NCI-H69 (cell line): Measurements from ENCODE around the gene CCDC17.

Experiments
- DNase-seq: peaks from one replicate; lab custom pipeline; 2025; lab: John Stamatoyannopoulos, UW

Gene CCDC17

DNA sequence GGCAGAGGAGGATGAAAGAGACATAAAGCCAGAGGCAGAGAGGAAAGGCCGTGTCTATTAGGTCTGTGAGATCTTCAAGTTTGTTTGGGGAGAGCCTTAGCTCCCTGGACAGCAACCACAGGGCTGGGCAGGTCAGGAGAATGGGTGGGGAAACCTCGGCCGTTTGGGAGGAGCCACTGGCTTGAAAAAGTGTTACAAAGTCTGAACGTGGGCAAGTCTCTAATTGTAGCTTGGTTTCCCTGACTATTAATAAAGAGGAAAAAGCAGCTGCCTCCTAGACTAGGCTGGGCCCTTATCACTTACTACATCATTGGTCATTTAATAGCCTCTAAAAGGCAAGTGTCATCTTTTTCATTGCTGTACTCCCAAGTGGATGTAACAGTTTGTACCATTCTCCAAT is at the start of gene CCDC17:
TSS of gene CCDC17 (minus strand) at position 83 of the 400 bp plus-strand sequence. CDS start 145 bp downstream, outside the sequence.
- DNase-seq, result no peak

DNA sequence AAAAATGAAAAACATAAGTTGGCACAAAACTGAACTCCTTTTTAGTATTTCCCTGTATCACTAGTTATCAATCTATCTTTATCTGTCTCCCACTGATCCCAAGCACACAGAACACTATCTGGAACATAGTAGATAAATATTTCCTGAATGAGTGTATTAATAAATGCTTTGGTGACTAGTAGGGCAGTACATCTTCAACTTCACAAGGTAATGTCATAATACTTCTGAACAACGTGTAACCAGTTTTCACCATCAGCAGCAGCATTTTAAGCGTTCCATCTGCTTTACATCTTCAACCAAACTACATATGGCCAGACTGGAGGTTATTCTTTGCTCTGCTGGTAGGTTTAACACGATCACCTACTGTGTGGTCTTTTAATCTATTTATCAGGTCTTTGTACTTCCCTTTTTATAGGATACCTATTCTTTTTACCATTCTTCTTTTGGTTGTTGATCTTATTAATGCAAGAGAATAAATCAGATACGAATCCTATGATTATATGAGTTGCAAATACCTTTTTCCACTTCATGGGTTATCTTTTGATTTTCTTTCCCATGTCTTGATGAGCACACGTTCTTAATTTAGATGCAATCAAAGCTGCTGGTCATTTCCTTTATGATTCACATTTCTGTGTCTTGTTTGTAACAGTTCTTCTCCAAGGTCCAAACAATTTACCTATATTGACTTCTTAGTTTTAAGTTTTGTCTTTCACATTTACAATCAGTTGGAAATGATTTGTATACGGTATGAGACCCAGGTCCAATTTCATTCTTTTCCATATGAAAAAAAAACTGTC is 46.2 kb upstream of the CCDC17 start:
- no peak for DNase-seq

DNA sequence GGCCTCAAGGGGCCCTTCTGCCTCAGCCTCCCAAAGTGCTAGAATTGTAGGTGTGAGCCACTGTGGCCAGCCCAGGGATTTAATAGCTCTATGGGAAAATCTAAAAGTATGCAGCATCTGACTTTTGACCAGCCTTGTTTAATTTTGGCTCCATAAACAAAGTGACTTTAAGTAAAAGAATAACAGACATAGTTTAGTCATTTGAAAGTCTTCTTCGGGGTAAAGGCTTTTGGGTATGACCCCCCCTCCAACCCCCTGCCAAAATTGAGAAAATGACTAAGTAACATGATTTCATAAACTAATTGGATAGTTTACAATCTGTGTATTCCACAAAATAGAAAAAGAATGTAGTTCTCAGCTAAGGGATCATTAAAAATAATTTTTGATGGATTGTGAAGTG is 45.5 kb upstream of the CCDC17 start:
- no peak for DNase-seq

DNA sequence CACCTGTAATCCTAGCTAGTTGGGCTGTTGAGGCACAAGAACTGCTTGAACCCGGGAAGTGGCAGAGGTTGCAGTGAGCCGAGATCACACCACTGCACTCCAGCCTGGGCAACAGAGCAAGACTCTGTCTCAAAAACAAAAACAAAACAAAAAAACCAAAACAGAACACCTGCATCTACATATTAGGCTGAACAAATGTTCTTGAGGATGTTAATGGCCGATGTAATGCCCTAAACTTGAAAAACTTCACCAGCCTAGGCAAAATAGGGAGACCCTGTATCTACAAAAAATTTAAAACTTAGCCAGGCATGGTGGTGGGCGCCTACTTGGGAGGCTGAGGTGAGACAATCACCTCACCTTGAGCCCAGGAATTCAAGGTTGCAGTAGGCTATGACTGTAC is 44.7 kb upstream of the CCDC17 start:
- no peak for DNase-seq

DNA sequence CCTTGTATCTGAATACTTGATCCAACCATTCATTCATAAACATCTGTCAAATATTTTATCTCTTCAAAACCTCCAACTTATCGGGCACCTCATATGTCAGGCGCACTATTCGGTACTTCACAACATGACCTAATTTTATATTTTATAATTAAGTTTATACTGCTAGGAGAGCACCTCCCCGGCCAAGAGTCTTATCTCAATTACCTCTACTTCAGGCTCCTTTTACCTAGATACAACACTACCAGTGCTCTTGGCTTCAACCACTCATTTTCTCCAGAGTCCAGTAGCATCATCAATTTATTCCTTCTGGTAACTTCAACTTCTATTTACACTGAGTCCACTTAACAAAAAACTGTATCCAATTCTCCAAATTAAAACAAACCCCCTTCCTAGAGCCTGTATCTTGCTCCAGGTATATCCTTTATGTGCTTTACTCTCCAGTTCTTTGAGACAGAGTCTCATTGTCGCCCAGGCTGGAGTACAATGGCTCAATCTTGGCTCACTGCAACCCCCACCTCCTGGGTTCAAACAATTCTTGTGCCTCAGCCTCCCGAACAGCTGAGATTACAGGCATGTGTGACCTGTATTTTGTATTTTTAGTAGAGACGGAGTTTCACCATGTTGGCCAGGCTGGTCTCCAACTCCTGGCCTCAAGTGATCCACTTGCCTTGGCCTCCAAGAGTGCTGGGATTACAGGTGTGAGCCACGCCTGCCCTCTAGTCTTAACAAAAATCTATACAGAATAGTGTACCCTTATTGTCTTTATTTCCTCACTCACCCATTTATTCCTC is 43.7 kb upstream of the CCDC17 start:
- no peak for DNase-seq

DNA sequence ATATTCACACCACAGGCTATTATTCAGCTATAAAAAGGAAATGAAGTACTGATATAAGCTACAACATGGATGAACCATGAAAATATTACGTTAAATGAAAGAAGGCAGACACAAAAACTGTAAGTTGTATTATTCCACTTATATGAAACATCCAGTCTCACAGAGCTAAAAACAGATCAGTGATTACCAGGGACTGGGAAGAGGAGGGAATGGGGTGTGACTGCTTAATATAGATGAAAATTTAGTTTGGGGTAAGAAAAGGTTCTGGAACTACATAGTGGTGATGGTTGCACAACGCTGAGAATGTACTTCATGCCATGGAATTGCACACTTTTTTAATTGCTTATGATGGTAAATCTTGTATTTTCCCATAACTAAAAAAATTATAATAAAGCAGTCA is 43.0 kb upstream of the CCDC17 start:
- DNase-seq, result no peak

DNA sequence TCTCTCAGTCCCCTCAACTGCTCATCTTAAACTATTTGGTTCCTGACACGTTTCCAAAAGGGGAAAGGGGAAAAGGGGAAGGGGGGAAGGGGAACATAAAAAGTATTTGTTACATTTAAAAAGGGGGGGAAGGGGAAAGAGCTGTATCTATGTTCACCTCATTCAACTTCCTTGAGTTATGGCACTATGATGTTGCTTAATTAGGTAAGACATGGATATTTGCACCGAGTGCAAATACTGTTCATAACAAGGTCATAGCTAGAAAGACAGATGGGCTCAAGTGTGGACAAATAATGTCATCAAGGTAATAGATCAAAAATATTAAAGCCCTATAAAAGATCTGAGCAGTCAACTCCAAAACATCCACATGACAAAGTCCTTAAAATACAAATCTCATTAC is 36.5 kb upstream of the CCDC17 start:
- DNase-seq, result no peak

DNA sequence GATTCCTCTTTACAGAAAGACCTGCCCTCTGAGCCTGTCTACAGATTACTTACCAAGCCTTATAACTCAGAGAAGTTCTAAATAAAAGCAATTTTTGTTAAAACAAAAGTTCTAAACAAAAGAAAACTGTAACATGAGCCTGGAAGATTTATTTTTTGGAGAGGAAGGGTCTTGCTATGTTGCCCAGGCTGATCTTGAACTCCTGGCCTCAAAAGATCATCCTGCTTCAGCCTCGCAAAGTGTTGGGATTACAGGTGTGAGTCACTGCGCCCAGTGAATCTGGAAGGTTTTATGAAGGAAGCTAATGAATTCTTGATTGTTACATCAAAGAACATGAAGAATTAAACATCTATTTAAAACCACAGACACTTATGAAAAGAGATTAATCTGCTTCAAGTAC is 35.4 kb upstream of the CCDC17 start:
- no peak for DNase-seq

DNA sequence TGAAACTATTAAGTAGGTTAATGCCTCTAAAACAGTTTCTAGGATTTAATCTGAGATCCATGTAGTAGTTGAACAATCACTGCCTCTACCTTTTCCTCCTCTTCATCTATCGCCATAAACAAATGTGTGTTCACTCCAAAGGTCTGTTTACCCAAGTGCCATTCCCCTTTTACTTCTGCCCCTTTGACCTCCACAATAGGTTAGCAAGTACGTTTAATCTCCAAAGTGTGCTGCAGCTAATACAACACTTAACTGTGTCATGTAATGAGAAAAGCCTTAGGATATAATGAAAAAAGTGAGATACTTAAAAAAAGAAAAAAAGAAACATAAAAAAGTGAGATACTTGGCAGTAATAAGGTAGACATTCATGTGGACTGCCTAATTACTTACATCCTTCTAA is 34.3 kb upstream of the CCDC17 start:
- DNase-seq, result no peak

DNA sequence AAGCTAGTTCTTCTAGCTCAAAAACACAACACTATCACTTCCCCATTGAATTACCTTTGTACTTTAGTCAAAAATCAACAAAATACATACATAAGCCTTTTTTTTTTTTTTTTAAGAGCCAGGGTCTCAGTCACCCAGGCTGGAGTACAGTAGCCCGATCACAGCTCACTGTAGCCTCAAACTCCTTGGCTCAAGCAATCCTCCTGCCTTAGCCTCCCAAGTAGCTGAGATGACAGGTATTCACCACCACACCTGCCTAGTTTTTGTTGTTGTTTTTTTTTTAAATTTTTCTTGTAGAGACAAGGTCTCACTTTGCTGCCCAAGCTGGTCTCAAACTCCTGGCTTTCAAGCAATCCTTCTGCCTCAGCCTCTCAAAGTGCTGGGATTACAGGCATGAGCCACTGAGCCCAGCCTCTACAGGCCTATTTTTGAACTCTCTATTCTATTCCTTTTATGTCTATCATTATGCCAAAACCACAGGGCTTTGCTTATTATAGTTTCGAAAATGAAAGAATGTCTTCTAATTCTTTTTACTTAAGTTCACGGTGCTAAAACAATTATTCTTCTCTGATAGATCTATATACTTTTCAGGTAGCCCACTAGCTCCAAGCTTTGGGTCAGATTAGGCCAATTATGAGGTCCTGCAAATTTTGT is 32.8 kb upstream of the CCDC17 start:
- no peak for DNase-seq

DNA sequence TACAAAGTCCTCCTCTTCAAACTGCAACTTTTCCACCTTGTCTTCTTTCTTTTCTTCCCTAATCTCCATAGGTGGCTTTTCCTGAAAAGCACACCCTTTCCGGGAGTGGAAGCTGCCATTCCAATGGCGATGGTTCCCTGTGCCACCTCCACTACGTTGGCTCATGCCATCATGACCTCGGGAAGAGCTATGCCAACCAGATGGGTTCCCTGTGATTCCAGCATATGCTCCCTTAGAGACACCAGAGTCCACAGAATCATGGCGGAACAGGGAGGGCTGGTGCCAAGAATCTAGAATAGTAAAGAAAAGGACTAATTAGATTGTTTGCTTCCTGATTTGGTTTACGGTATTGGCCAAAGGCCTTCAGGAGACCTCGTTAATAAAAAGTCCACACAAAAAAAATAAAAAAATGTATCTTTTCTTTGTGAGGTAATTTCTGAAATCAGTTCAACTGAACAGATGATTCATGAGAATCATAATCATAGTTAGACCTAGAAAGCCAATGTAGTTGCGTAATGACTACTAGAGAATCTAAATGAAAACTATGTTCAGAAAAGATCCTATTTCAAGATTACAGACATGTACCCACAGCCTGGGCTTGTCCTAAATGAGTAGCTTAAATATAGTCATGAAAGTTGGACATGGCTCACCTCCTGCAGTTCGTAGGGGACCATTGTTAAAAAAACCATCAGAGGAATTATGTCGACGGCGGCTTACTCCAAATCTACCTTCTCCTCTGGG is 30.9 kb upstream of the CCDC17 start:
- DNase-seq, result no peak

DNA sequence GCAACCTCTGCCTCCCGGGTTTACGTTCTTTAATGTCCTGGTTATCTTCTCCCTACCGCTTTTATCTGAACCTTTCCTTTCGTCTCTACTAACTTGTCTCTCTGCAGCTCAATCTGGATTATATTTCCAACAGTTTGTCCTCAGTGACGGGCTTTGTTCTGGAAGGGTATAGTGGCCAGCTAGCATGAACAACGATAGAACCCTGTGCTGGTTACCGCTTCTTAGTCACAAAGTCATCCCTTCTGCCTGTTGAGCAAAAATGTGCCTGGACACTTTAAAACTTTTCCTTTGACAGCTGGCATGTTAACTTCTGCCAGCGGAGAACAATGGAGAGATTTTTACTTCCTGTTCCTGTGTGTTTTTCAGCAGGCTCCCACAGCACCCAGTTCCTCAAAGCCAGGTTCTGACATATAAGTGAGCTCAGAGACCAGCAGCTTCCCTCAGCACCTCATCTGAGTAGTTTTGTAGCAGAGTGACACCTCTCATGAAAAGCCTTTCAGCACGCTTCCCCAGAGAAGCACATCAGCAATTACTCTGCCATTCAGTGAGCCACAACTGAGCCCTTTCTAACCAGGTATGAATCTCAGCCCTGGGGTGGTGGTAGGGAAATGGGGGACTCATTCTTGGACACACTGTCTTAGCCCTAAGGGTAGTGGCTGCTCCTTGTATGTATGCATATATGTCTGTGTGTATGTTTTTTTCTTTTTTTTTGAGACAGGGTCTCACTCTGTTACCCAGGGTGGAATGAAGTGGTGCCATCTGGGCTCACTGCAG is 23.6 kb upstream of the CCDC17 start:
- no peak for DNase-seq

DNA sequence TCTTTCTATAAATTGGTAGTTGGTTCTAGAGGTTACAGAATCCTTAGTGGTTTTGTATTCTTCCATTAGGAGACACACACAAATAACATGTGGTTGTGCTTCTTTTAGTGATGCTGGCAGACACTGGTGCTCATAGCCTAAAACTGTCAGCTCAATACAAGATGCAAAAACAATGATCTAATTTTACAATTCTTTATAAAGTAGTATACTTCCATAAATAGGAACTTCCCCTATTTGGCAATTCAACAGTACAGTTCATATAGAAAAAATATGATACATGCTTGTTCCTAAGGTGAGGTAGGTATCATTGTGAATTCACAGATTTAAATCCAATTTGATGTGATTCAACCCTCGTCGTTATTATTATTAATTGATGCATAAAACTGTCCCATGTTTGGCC is 20.8 kb upstream of the CCDC17 start:
- DNase-seq, result no peak

DNA sequence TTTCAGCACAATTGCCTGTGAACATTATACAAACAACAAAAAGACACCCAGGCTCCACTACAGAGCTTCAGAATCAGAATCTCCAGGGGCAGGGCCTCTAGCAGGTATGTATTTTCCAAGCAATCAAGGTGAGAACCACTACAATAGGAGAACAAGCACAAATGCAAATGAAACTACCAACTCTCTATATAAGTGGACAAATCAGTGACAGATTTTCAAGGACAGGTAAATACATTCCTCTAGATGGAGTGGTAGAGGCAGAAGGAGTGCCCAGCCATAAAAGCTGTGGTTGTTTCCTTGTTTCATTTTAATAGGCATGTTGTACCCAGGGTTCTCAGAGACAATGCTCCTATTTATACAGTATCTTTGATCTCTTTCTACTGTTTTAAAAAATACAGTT is 20.1 kb upstream of the CCDC17 start:
- peak; percentile 8 for DNase-seq

DNA sequence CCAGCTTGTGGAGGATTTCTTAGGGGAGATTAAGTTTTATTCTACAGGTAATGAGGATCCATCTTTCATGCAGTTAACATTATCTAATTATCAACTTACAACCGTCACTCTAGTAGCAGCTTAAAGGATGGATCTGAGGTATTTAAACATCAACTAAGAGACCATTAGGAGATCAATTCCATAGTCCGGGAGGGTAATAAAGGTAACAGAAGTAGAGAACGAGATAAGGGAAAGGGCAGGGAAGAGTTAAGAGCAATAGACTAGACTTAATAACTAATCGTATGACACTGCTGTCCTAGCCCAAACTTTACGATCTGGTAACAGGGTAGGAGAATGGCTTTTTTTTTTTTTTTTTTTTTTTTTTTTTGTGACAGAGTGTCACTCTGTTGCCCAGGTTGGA is 19.5 kb upstream of the CCDC17 start:
- no peak for DNase-seq

DNA sequence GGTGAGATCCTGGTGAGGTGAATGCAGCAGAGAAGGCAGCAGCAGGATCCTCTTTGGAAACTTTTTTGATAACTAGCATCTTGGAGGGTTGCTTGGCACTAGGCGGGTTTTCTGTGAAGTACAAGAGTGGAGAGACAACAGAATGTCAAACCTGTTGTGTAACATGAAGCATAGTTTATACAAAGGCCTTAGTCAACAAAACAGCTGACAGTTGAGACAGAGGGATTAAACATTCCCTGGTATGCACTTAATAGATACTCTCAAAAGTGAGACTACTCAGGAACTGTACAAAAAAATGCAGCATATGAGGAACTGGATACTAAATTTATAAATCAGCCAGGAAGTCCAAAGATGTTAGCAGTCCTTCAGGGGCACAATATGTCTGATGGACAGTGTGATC is 16.4 kb upstream of the CCDC17 start:
- no peak for DNase-seq

DNA sequence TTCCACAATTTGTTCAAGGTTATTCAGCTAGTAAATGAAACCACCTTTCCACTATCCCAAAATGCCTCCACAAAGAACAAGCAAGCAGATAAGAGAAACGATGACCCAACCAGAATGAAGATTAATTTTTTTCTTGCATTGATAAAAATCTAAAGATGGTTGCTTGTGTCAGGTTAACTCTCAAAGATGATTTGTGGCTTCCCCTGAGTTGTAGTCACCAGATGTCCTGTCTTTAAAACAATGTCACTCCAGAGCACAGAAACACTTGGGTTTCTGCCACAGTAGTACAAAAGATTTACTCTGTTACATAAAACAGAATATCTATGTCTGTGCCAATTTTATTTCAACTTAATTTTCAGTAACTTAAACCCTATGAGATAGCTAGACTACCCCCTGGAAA is 11.4 kb upstream of the CCDC17 start:
- DNase-seq, result no peak

DNA sequence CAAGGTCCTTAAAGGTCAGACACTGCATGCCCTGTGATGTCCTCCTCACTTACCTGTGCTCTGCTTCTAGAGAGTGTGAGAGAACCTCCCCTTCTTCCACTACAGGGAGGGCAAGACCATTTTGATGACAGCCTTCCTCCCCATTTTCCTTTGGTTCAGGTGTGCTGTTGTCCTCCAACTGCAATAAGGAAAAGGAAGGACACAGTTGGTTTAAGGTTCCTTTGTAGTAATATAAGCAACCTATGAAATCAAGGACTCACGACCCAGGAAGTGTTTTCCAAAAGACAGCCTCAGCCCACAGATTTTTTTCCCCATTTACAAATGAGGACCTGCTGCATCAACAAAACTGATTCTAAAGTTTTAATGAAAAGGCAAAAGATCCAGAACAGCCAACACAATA is 6.6 kb upstream of the CCDC17 start:
- DNase-seq, result no peak

DNA sequence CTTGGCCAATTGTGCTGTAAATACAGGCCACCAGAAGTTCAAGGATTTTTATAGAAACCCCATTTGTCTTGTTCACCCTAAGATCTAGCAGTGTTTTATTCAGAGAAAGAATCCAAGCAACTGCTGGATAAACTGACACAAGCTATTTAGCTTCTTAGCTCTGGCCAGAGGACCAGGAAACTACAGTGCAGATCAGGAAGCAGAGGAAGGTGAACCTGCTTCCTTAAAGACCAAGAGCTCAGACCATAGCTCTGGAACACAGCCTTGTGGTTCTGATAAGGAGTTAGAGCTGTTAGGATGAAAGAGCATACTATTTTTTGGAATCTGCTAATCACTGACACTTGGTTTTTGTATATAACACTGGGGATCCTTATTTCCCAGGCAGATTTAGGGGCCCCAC is 5.2 kb upstream of the CCDC17 start:
- no peak for DNase-seq

DNA sequence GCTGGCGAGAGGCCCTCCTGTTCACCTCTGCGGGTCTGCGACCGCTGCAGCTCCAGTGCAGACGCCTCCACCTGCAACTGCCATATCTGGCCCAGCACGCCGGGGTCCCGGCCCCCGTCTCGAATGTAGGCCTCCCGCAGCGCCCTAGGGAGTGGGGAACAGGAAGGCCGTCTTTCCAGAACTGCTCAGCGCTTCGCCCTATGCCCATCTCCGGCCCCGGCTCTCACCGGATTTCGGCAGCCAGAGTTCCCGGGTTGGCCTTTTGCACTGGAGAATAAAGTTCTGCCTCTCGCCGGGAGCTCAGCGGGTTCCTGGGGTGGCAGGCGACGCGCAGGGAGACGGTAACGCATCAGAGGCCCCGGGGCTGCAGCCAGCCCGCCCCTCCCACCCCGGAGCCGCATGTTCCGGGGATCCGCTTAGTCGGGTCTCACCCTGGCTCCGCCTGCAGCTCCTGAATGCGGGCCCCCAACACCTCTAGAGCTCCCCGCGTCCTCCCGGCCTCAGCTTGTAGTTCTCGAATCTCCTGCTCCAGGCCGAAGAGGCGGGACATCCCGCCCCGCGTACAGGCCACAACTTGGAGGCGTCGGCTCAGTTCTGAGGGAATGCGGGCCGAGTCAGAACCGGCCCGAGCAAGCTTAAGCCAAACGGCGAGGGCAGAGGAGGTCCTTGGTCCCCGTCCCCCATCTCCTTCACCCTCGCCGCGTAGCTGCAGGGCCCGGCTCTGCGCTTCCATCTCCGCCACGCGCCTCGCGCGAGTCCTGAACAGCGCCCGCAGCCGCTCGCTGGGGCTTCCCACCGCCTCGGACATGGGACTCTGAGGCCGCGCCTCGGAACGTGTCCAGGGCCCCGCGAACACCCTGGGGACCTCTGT is 1.1 kb downstream of the CCDC17 start:
- no peak for DNase-seq
